Spleen (tissue), 7 donors: Measurements from ENCODE around the gene LRRC4B.
"Not testable (repeated sequence)": the region's sequence is repeated elsewhere in the genome, so short reads cannot be mapped to it uniquely, and the experiment has no call there.

ENCODE experiments used
- POLR2AphosphoS5 ChIP-seq, 3 donors: sonication (generic); formaldehyde crosslinking; IDR thresholded peaks; one replicate each; pipeline ENCODE4 v1.5.1; 2017; ENCODE audit warnings: antibody characterized with exemption in 3 of 3
- TF ChIP-seq, protein P1 (sequence below), 11 experiments: fragments of 200-600 bp in 7 of 11; fragments of 450-650 bp in 4 of 11; sonication (generic) in 4 of 11; IDR thresholded peaks in 8 of 11; conservative IDR thresholded peaks in 3 of 11; 1 replicate in 7 of 11; 2 replicates in 4 of 11; pipeline versions ENCODE4 v1.4.0 to v1.8.0; 2016 to 2021; ENCODE audit warnings: antibody characterized with exemption in 11 of 11, inconsistent platforms in 4 of 11, mild to moderate bottlenecking in 1 of 11
- donor health status: DM: no; HTN: no; CAD: no; lungs with moderate emphysema.
- donor health status: DM: no; HTN: no; CAD: no.
- donor health status: DM: no; HTN: no; CAD: no.

DNA sequence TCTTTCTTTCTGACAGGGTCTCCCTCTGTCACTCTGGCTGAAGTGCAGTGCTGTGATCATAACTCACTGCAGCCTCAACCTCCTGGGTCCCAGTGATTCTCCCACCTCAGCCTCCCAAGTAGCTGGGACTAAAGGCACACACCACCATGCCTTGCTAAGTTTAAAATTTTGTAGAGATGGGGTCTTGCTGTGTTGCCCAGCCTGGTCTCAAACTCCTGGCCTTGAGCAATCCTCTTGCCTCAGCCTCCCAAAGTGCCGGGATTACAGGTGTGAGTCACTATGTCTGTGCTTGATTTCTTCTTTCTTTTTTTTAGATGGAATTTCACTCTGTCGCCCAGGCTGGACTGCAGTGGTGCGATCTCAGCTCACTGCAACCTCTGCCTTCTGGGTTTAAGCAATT lies 40.2 kb downstream of the LRRC4B start:
- TF ChIP-seq POLR2AphosphoS5 (IDR thresholded peaks at IDR 0.05), result not testable (repeated sequence)
- TF ChIP-seq, protein P1, sequence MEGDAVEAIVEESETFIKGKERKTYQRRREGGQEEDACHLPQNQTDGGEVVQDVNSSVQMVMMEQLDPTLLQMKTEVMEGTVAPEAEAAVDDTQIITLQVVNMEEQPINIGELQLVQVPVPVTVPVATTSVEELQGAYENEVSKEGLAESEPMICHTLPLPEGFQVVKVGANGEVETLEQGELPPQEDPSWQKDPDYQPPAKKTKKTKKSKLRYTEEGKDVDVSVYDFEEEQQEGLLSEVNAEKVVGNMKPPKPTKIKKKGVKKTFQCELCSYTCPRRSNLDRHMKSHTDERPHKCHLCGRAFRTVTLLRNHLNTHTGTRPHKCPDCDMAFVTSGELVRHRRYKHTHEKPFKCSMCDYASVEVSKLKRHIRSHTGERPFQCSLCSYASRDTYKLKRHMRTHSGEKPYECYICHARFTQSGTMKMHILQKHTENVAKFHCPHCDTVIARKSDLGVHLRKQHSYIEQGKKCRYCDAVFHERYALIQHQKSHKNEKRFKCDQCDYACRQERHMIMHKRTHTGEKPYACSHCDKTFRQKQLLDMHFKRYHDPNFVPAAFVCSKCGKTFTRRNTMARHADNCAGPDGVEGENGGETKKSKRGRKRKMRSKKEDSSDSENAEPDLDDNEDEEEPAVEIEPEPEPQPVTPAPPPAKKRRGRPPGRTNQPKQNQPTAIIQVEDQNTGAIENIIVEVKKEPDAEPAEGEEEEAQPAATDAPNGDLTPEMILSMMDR (IDR thresholded peaks at IDR 0.05 in 8 of 11, conservative IDR thresholded peaks at IDR 0.05 in 3 of 11), result not testable (repeated sequence)
